ENCODE measurements around the gene DDX46. TPM values are rescaled to one million over a fixed set of nuclear protein-coding genes. Genes with fewer than 3 reads are reported as not detected.

The DDX46 gene
- total RNA-seq, 2 experiments from 2014 or later: 47.1 to 78.8 TPM

DNA sequence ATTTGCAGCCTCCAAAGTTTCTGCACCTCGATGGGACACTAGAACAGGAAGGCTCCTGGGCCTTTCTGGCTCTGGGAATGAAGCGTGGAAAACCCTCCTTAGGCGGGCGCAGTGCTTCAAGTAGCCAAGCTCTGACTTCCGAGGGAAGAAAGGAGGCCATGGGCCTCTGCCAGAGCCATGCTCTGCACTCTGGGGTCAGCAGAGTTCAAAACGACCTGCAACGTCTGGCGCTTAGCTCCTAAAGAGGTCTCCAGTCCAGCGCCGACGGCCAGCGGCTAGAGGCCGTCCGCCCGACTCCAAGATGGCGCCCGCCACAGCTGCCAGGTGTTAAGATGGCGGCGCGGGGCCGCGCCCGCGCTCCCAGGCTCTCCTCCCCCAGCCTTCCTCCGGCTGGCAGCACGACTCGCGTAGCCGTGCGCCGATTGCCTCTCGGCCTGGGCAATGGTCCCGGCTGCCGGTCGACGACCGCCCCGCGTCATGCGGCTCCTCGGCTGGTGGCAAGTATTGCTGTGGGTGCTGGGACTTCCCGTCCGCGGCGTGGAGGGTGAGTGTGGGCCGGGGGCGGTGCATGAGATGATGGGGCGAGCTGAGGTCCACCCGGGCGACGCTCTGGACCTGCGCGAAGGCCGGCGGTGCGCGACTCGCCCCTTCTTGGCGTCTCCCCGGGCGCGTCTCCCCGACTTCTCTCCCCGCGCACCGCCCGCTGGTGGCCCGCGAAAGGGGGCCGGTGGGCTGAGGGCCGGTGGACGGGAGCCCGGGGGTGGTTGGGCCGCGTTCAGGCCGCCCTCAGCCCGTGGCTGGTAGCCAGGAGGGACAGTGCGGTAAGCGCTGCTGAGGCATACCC, 115.6 kb downstream of the DDX46 start, which contains the start of gene TXNDC15:
Gene TXNDC15 (plus strand): TSS at position 385 of the 844 bp plus-strand sequence. CDS start 57 bp downstream, at position 442.
- Histone ChIP-seq H4K20me1 (ENCODE audit: insufficient read depth, low read length) (no peaks in the 10 kb centered on the region), H3K4me1 (ENCODE audit: insufficient read depth, low read length, poor library complexity, severe bottlenecking) (peaks cover 38% of the 10 kb centered on the region), H3K27ac (ENCODE audit: low read depth, low read length, poor library complexity, severe bottlenecking) (peak within 1 kb of the TSS; percentile 54), H3K4me2 (ENCODE audit: low read length) (peak within 1 kb of the TSS; percentile 85), H3K36me3 (ENCODE audit: insufficient read depth, low read length) (no peaks in the 10 kb centered on the region), H3K9me3 (ENCODE audit: low read length) (no peaks in the 10 kb centered on the region), H3K9me2 (ENCODE audit: insufficient read depth, low read length) (no peaks in the 10 kb centered on the region), H3K4me3 (ENCODE audit: low read depth, low read length, poor library complexity, severe bottlenecking) (peak within 1 kb of the TSS; percentile 78), H3K79me2 (ENCODE audit: insufficient read depth, low read depth, low read length) (peaks cover 16% of the 10 kb centered on the region; the same call in 1 of the 2 replicates), H2AFZ (ENCODE audit: low read length) (peak within 1 kb of the TSS; percentile 99)
- intact Hi-C loops (cut with micrococcal nuclease; ENCODE audit: unreplicated experiment): loop anchor here (1.0 kb wide), 2 partner anchors 30 to 136 kb away; partner anchors contain the start of gene CAMLG
- BruUV-seq (replicated peaks): TSS peak; percentile 58
- TF ChIP-seq, protein P1, sequence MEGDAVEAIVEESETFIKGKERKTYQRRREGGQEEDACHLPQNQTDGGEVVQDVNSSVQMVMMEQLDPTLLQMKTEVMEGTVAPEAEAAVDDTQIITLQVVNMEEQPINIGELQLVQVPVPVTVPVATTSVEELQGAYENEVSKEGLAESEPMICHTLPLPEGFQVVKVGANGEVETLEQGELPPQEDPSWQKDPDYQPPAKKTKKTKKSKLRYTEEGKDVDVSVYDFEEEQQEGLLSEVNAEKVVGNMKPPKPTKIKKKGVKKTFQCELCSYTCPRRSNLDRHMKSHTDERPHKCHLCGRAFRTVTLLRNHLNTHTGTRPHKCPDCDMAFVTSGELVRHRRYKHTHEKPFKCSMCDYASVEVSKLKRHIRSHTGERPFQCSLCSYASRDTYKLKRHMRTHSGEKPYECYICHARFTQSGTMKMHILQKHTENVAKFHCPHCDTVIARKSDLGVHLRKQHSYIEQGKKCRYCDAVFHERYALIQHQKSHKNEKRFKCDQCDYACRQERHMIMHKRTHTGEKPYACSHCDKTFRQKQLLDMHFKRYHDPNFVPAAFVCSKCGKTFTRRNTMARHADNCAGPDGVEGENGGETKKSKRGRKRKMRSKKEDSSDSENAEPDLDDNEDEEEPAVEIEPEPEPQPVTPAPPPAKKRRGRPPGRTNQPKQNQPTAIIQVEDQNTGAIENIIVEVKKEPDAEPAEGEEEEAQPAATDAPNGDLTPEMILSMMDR (conservative IDR thresholded peaks at IDR 0.05; ENCODE audit: low read length): no peak
- no peak for TF ChIP-seq EZH2phosphoT487 (IDR thresholded peaks at IDR 0.05; ENCODE audit: borderline replicate concordance, low read depth, low read length)
- ChIA-PET POLR2A (interaction anchor here (0.6 to 2.1 kb wide), 9 partner anchors 11 to 1841 kb away, joined by 3 to 10 read pairs (median 3); partner anchors contain the start of gene PCBD2), CTCF (ENCODE audit: unreplicated experiment) (interaction anchor here (0.7 kb wide), 1 partner anchor 30 kb away, joined by 3 read pairs; the partner anchor contains the start of gene PCBD2)
- DNase-seq (ENCODE audit: low spot score): peak; percentile 88

- H3K4me2 ChIP-seq (ENCODE audit: low read length): peak overlapping the region; percentile 85
- intact Hi-C loops (cut with micrococcal nuclease; ENCODE audit: unreplicated experiment): no loop called here
- H3K4me1 ChIP-seq (ENCODE audit: insufficient read depth, low read length, poor library complexity, severe bottlenecking): peaks cover 38% of the 10 kb centered on the region
- TF ChIP-seq, protein P1 (conservative IDR thresholded peaks at IDR 0.05; ENCODE audit: low read length): no peak
- no TSS peak for BruUV-seq (replicated peaks)
- H4K20me1 ChIP-seq (ENCODE audit: insufficient read depth, low read length): no peaks in the 10 kb centered on the region
- no peaks in the 10 kb centered on the region for H3K36me3 ChIP-seq (ENCODE audit: insufficient read depth, low read length)
- H3K9me2 ChIP-seq (ENCODE audit: insufficient read depth, low read length): no peaks in the 10 kb centered on the region
- peak; percentile 29 for DNase-seq (ENCODE audit: low spot score)
- POLR2A ChIA-PET: interaction anchor here (1.1 to 1.7 kb wide), 2 partner anchors 10 to 12 kb away, joined by 3 to 7 read pairs; no protein-coding TSS in a partner anchor
- CTCF ChIA-PET (ENCODE audit: unreplicated experiment): no interaction called here
- H3K27ac ChIP-seq (ENCODE audit: low read depth, low read length, poor library complexity, severe bottlenecking): peak overlapping the region; percentile 54
- peak overlapping the region; percentile 78 for H3K4me3 ChIP-seq (ENCODE audit: low read depth, low read length, poor library complexity, severe bottlenecking)
- peak overlapping the region; percentile 99 for H2AFZ ChIP-seq (ENCODE audit: low read length)
- no peaks in the 10 kb centered on the region for H3K9me3 ChIP-seq (ENCODE audit: low read length)
- peaks cover 18% of the 10 kb centered on the region; the same call in 1 of the 2 replicates for H3K79me2 ChIP-seq (ENCODE audit: insufficient read depth, low read depth, low read length)
These were observed 116.5 kb downstream of the DDX46 start for GRCh38 chr5:134874831-134875655.
